ENCODE measurements around the gene RHEBL1.

The RHEBL1 gene

DNA sequence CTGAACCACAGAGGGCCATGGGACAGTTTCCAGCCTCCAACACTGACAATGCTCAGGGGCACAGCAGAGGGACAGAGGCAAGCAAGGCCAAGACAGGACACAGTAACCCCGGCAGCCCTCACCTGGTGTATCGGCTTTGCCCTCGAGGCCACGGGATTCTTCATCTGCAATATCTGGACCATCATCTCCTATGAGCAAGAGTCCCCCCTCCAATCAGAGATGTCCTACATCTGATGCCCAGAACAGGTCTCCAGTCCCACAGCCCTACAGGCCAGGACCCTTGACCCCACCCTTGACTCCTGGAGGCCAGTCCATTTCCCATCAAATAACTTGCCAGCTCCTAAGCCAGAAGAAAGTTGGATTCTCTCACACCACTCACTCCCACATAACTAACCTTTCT is 26.5 kb downstream of the RHEBL1 start:
- TF ChIP-seq POLR2AphosphoS5 (IDR thresholded peaks at IDR 0.05; ENCODE audit: low read depth, low read length) (no peak), FOXP2 (optimal IDR thresholded peaks at IDR 0.05; ENCODE audit: borderline replicate concordance, extremely low read depth, extremely low read length, insufficient read depth) (no peak)

- TF ChIP-seq TAF1 (IDR thresholded peaks at IDR 0.05; ENCODE audit: borderline replicate concordance, insufficient read depth, low read length) (no peak), SIN3A (IDR thresholded peaks at IDR 0.05; ENCODE audit: borderline replicate concordance, insufficient read depth, low read length) (no peak), POLR2AphosphoS5 (IDR thresholded peaks at IDR 0.05; ENCODE audit: low read depth, low read length) (no peak), FOXP2 (optimal IDR thresholded peaks at IDR 0.05; ENCODE audit: borderline replicate concordance, extremely low read depth, extremely low read length, insufficient read depth) (no peak)
- TF ChIP-seq, protein P1, sequence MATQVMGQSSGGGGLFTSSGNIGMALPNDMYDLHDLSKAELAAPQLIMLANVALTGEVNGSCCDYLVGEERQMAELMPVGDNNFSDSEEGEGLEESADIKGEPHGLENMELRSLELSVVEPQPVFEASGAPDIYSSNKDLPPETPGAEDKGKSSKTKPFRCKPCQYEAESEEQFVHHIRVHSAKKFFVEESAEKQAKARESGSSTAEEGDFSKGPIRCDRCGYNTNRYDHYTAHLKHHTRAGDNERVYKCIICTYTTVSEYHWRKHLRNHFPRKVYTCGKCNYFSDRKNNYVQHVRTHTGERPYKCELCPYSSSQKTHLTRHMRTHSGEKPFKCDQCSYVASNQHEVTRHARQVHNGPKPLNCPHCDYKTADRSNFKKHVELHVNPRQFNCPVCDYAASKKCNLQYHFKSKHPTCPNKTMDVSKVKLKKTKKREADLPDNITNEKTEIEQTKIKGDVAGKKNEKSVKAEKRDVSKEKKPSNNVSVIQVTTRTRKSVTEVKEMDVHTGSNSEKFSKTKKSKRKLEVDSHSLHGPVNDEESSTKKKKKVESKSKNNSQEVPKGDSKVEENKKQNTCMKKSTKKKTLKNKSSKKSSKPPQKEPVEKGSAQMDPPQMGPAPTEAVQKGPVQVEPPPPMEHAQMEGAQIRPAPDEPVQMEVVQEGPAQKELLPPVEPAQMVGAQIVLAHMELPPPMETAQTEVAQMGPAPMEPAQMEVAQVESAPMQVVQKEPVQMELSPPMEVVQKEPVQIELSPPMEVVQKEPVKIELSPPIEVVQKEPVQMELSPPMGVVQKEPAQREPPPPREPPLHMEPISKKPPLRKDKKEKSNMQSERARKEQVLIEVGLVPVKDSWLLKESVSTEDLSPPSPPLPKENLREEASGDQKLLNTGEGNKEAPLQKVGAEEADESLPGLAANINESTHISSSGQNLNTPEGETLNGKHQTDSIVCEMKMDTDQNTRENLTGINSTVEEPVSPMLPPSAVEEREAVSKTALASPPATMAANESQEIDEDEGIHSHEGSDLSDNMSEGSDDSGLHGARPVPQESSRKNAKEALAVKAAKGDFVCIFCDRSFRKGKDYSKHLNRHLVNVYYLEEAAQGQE (IDR thresholded peaks at IDR 0.05; ENCODE audit: insufficient read depth in 1 of 2, low read depth in 2 of 2, low read length in 2 of 2) = no peak
Measured at GRCh38 chr12:49041881-49042484, 27.8 kb downstream of the RHEBL1 start.

DNA sequence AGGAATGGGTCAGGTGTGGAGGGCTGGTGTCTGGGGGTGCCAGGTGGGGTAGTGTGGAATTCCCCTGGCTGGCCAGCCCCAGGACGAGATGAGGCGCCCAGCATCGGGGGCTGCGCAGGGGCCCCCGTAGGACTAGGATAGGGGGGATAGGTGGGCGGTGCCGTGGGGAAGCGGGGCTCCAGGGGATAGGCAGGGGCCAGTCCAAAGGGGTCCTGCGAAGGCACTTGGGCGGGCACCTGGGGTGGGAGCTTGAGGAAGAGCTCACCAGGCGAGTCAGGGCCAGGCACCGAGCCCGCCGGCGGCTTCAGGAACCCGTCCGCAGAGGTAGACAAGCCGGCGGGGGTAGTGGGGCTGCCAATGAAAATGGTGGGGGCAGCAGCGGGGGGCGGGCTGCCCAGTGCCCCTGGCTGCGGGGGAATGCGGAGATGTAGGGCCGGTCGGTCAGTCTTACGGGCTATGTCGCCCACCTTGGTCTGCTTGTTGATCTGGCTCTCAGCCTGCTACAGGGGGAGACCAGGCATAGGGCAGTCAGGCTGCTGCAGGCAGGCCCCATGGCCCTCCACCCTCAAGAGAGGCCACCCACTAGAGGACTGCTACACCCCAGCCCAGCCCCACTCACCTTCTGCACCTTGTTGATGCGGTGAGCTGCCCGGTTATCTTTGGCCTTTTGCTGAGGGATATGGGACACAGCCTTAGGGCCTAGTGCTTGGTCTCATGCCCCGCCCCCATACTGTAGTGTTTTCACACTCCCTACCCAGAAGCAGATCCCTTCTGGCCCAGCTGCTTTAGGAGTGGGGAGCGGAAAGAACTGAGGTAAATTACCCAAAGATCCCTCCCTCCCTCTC is 28.5 kb downstream of the RHEBL1 start:
- TF ChIP-seq POLR2AphosphoS5 (IDR thresholded peaks at IDR 0.05; ENCODE audit: low read depth, low read length) (0 out of 2 replicates have a peak, but pooled peaks have one; percentile 24), SIN3A (IDR thresholded peaks at IDR 0.05; ENCODE audit: borderline replicate concordance, insufficient read depth, low read length) (no peak)

GRCh38 chr12:49040364-49040855 is 29.4 kb downstream of the RHEBL1 start:
- TF ChIP-seq SIN3A (IDR thresholded peaks at IDR 0.05; ENCODE audit: borderline replicate concordance, insufficient read depth, low read length) (no peak), TAF1 (IDR thresholded peaks at IDR 0.05; ENCODE audit: borderline replicate concordance, insufficient read depth, low read length) (no peak), POLR2AphosphoS5 (IDR thresholded peaks at IDR 0.05; ENCODE audit: low read depth, low read length) (no peak), FOXP2 (optimal IDR thresholded peaks at IDR 0.05; ENCODE audit: borderline replicate concordance, extremely low read depth, extremely low read length, insufficient read depth) (no peak)
- TF ChIP-seq, protein P1 (IDR thresholded peaks at IDR 0.05; ENCODE audit: insufficient read depth in 1 of 2, low read depth in 2 of 2, low read length in 2 of 2) = no peak

DNA sequence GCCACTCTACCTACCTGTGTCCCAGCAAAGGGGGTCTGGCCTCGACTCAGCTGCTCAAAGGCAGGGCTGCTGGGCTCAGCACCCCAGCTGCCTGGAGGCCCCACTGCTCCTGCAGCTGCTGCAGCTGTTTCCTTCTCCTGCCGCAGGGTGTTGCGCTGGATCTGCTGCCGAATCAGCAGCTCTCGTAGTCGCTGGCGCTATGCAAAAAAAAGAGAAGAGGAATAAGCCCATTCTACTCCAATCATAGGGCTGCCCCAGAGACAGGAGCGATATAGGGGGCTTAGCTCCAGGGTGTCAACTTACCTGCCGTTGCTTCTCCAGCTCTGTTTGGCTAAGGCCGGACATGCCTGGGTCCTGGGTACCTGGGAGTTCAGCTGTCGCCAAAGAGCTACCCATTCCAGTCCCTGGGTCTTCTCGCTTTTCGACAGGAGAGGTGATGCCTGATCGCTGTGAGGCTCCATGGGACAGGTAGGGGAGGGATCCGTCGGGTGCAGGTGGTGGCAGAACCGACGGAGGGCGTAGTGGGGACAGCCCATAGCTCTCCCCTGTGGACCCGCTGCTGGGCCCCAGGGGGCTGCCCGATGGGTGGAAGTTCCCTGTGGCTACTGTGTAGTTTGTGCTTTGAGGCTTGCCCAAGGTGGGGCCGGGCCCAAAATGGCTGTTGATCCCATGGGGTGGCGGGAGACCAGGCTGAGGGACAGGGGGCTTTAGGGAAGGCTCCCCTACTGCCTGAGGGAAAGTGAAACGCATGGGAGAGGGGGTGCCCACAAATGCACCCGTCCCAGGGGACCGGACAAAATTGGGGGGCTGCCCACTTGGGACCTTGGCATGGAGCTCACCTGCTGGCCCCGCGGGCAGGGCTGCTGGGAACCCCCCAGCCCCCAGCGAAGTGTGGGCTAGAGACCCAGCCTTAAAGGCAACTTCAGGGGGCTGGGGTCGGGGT is 30.1 kb downstream of the RHEBL1 start:
- no peak for TF ChIP-seq POLR2AphosphoS5 (IDR thresholded peaks at IDR 0.05; ENCODE audit: low read depth, low read length)
- TF ChIP-seq, protein P1 (IDR thresholded peaks at IDR 0.05; ENCODE audit: insufficient read depth in 1 of 2, low read depth in 2 of 2, low read length in 2 of 2) = no peak
- TF ChIP-seq FOXP2 (optimal IDR thresholded peaks at IDR 0.05; ENCODE audit: borderline replicate concordance, extremely low read depth, extremely low read length, insufficient read depth) = no peak
- TF ChIP-seq TAF1 (IDR thresholded peaks at IDR 0.05; ENCODE audit: borderline replicate concordance, insufficient read depth, low read length) = no peak
- no peak for TF ChIP-seq SIN3A (IDR thresholded peaks at IDR 0.05; ENCODE audit: borderline replicate concordance, insufficient read depth, low read length)

Data from PFSK-1 (cell line).